HG03159 (cell line): ENCODE measurements around the gene TGM4.

Experiments used
- ATAC-seq: cut with Tn5 transposase; IDR thresholded peaks from one replicate; pipeline ENCODE4 v1.9.1; 2021; ENCODE audit warnings: mild to moderate bottlenecking, moderate library complexity; ENCODE audit not compliant: unreplicated experiment

The TGM4 gene

GRCh38 chr3:44877333-44877732, 2.9 kb downstream of the TGM4 start:
- ATAC-seq: no peak

- ATAC-seq: no peak
Measured at GRCh38 chr3:44880284-44880683, 5.9 kb downstream of the TGM4 start.

GRCh38 chr3:44883213-44883955, 9.0 kb downstream of the TGM4 start:
- no peak for ATAC-seq

- no peak for ATAC-seq
Measured at GRCh38 chr3:44883999-44884431, 9.6 kb downstream of the TGM4 start.

GRCh38 chr3:44885618-44886017, 11.2 kb downstream of the TGM4 start:
- ATAC-seq: no peak

- no peak for ATAC-seq
Measured at GRCh38 chr3:44886561-44886960, 12.2 kb downstream of the TGM4 start.

- ATAC-seq: no peak
Measured at GRCh38 chr3:44887101-44887500, 12.7 kb downstream of the TGM4 start.

- ATAC-seq: no peak
Measured at GRCh38 chr3:44890258-44890657, 15.8 kb downstream of the TGM4 start.

GRCh38 chr3:44890852-44891251, 16.4 kb downstream of the TGM4 start:
- no peak for ATAC-seq

- no peak for ATAC-seq
Measured at GRCh38 chr3:44892689-44893088, 18.3 kb downstream of the TGM4 start.

- ATAC-seq: no peak
Measured at GRCh38 chr3:44893097-44893496, 18.7 kb downstream of the TGM4 start.

GRCh38 chr3:44894485-44894884, 20.1 kb downstream of the TGM4 start:
- no peak for ATAC-seq

GRCh38 chr3:44896440-44896839, 22.0 kb downstream of the TGM4 start:
- no peak for ATAC-seq

- no peak for ATAC-seq
Measured at GRCh38 chr3:44899683-44900367, 25.4 kb downstream of the TGM4 start.

GRCh38 chr3:44902628-44903027, 28.2 kb downstream of the TGM4 start:
- no peak for ATAC-seq

GRCh38 chr3:44903314-44903713, 28.9 kb downstream of the TGM4 start:
- ATAC-seq: no peak

- ATAC-seq: no peak
Measured at GRCh38 chr3:44903751-44904150, 29.3 kb downstream of the TGM4 start.

GRCh38 chr3:44905446-44906157, 31.2 kb downstream of the TGM4 start:
- ATAC-seq: no peak

GRCh38 chr3:44906997-44907396, 32.6 kb downstream of the TGM4 start:
- no peak for ATAC-seq

- no peak for ATAC-seq
Measured at GRCh38 chr3:44907612-44908011, 33.2 kb downstream of the TGM4 start.

GRCh38 chr3:44909063-44909462, 34.7 kb downstream of the TGM4 start:
- ATAC-seq: no peak

- no peak for ATAC-seq
Measured at GRCh38 chr3:44910693-44911092, 36.3 kb downstream of the TGM4 start.
